ENCODE data around the gene RBM28.

The RBM28 gene

GRCh38 chr7:128262273-128263028 is 81.3 kb downstream of the RBM28 start:
- no peak for DNase-seq (ENCODE audit: low read depth in 1 of 2, low spot score in 1 of 2)

- no peak for DNase-seq (ENCODE audit: low read depth in 1 of 2, low spot score in 1 of 2)
These were observed 83.5 kb downstream of the RBM28 start for GRCh38 chr7:128260069-128260795.

GRCh38 chr7:128259131-128260061 is 84.3 kb downstream of the RBM28 start:
- no peak for DNase-seq (ENCODE audit: low read depth in 1 of 2, low spot score in 1 of 2)

- DNase-seq (ENCODE audit: low read depth in 1 of 2, low spot score in 1 of 2): no peak
These were observed 86.2 kb downstream of the RBM28 start for GRCh38 chr7:128257458-128257857.

GRCh38 chr7:128255271-128255670 is 88.4 kb downstream of the RBM28 start:
- no peak for DNase-seq (ENCODE audit: low read depth in 1 of 2, low spot score in 1 of 2)

DNA sequence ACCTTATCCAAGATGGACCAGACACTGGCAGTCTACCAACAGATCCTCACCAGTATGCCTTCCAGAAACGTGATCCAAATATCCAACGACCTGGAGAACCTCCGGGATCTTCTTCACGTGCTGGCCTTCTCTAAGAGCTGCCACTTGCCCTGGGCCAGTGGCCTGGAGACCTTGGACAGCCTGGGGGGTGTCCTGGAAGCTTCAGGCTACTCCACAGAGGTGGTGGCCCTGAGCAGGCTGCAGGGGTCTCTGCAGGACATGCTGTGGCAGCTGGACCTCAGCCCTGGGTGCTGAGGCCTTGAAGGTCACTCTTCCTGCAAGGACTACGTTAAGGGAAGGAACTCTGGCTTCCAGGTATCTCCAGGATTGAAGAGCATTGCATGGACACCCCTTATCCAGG is 89.2 kb downstream of the RBM28 start:
- no peak for DNase-seq (ENCODE audit: low read depth in 1 of 2, low spot score in 1 of 2)

DNA sequence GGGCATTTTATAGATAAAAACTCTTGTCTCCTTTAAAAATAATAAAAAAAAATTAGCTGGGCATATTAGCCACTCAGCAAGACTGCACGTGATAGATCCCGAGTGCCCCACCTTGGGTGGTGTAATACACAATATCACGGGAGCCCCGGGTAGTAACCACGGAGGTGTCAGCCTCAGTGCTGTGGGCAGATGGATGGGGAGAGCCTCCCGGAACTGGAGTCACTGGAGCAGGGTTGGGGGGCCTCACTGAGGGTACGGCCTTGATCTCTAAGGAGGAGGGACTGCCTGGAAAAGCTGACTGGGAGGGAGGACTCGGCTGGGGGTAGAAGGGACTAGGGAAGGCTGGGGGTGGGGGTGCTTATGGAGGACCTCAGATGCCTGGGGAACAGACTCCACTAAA is 90.0 kb downstream of the RBM28 start:
- DNase-seq (ENCODE audit: low read depth in 1 of 2, low spot score in 1 of 2): no peak

DNA sequence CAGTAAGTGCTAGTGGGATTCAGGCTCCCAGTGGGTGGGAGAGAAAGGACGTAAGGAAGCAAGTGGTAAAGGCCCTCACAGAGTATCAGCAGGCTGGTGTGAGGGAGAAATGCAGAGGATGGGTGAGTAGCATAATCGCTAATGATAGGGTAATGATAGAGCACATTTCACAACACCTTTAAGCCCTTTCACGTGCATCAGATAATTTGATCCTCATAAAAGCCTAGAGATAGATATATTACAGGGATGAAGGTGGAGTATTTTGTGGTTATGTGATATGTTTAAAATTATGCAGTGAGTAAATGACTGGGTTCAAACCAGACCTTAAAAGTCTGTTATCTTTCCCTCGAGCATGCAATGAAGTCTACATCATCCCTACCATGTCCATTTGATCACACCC is 92.4 kb downstream of the RBM28 start:
- DNase-seq (ENCODE audit: low read depth in 1 of 2, low spot score in 1 of 2): no peak
